GM20431 (cell line): ENCODE data around the gene ADCY1.

Source experiments
- in situ Hi-C: fragments of 300-500 bp; cut with MseI, MboI; formaldehyde crosslinking; loops from one replicate; pipeline ENCODE4 v1.15.0; 2020; ENCODE audit warnings: low sequenced_read_pairs; ENCODE audit not compliant: unreplicated experiment

Gene ADCY1

GRCh38 chr7:45660901-45661211 is 86.7 kb downstream of the ADCY1 start:
- in situ Hi-C loops: loop anchor here (25.0 kb wide), 1 partner anchor 201 kb away; the partner anchor contains the start of gene CCDC201

- in situ Hi-C loops: loop anchor here (25.0 kb wide), 1 partner anchor 201 kb away; the partner anchor contains the start of gene CCDC201
Observed at GRCh38 chr7:45661302-45661995, 87.3 kb downstream of the ADCY1 start.

GRCh38 chr7:45662018-45662417 is 87.8 kb downstream of the ADCY1 start:
- in situ Hi-C loops: loop anchor here (25.0 kb wide), 1 partner anchor 200 kb away; the partner anchor contains the start of gene CCDC201

- in situ Hi-C loops: loop anchor here (25.0 kb wide), 1 partner anchor 200 kb away; the partner anchor contains the start of gene CCDC201
Observed at GRCh38 chr7:45662540-45663166, 88.5 kb downstream of the ADCY1 start.

GRCh38 chr7:45663167-45663921 is 89.2 kb downstream of the ADCY1 start:
- in situ Hi-C loops: loop anchor here (25.0 kb wide), 1 partner anchor 199 kb away; the partner anchor contains the start of gene CCDC201

- in situ Hi-C loops: loop anchor here (25.0 kb wide), 1 partner anchor 198 kb away; the partner anchor contains the start of gene CCDC201
Observed at GRCh38 chr7:45663965-45664633, 89.9 kb downstream of the ADCY1 start.

- in situ Hi-C loops: loop anchor here (25.0 kb wide), 1 partner anchor 197 kb away; the partner anchor contains the start of gene CCDC201
Observed at GRCh38 chr7:45665172-45665571, 91.0 kb downstream of the ADCY1 start.

GRCh38 chr7:45670227-45670626 is 96.1 kb downstream of the ADCY1 start:
- in situ Hi-C loops: loop anchor here (25.0 kb wide), 1 partner anchor 192 kb away; the partner anchor contains the start of gene CCDC201

GRCh38 chr7:45670717-45671116 is 96.5 kb downstream of the ADCY1 start:
- in situ Hi-C loops: loop anchor here (25.0 kb wide), 1 partner anchor 192 kb away; the partner anchor contains the start of gene CCDC201

- in situ Hi-C loops: no loop called here
Observed at GRCh38 chr7:45677311-45677900, 103.2 kb downstream of the ADCY1 start.

GRCh38 chr7:45679516-45679915 is 105.3 kb downstream of the ADCY1 start:
- in situ Hi-C loops: no loop called here

- in situ Hi-C loops: no loop called here
Observed at GRCh38 chr7:45680776-45681175, 106.6 kb downstream of the ADCY1 start.

- in situ Hi-C loops: no loop called here
Observed at GRCh38 chr7:45681596-45682357, 107.6 kb downstream of the ADCY1 start.

- in situ Hi-C loops: no loop called here
Observed at GRCh38 chr7:45682358-45682735, 108.2 kb downstream of the ADCY1 start.

GRCh38 chr7:45682836-45683555 is 108.8 kb downstream of the ADCY1 start:
- in situ Hi-C loops: no loop called here

GRCh38 chr7:45683556-45684148 is 109.5 kb downstream of the ADCY1 start:
- in situ Hi-C loops: no loop called here

- in situ Hi-C loops: no loop called here
Observed at GRCh38 chr7:45684910-45685618, 110.9 kb downstream of the ADCY1 start.
